GM20000 (cell line): ENCODE results near the gene FAM131B.

Experiments
- DNase-seq: peaks from one replicate; pipeline ENCODE4 v3.0.0; 2012; ENCODE audit warnings: low spot score
- CTCF ChIP-seq: IDR thresholded peaks from 2 replicates; pipeline ENCODE4 v1.5.1; 2012; ENCODE audit warnings: mild to moderate bottlenecking, control low read depth; ENCODE audit errors: extremely low read depth, missing control alignments

Gene FAM131B

GRCh38 chr7:143321242-143321641 is 41.3 kb downstream of the FAM131B start:
- no peak for DNase-seq
- TF ChIP-seq CTCF = no peak

GRCh38 chr7:143320620-143321019 is 41.9 kb downstream of the FAM131B start:
- no peak for DNase-seq
- no peak for TF ChIP-seq CTCF

- TF ChIP-seq CTCF = no peak
- DNase-seq = no peak
Observed at GRCh38 chr7:143318661-143319060, 43.9 kb downstream of the FAM131B start.

GRCh38 chr7:143316492-143316891 is 46.0 kb downstream of the FAM131B start:
- no peak for DNase-seq
- no peak for TF ChIP-seq CTCF

- no peak for DNase-seq
- no peak for TF ChIP-seq CTCF
Observed at GRCh38 chr7:143315776-143316175, 46.7 kb downstream of the FAM131B start, which contains the start of gene CLCN1. CLCN1 (plus strand) TSS chr7:143316111; CDS start chr7:143316213, 102 bp downstream.

- no peak for TF ChIP-seq CTCF
- DNase-seq = no peak
Observed at GRCh38 chr7:143314127-143314526, 48.4 kb downstream of the FAM131B start.

GRCh38 chr7:143308632-143309031 is 53.9 kb downstream of the FAM131B start:
- no peak for DNase-seq
- no peak for TF ChIP-seq CTCF
